Testis (tissue), 3 donors: ENCODE measurements around the gene NME7. TPM values are rescaled to one million over a fixed set of nuclear protein-coding genes. Genes with fewer than 3 reads are reported as not detected.

ENCODE experiments used
- DNase-seq: peaks from one replicate; pipeline ENCODE4 v3.0.0-alpha.2; 2019
- H3K27ac ChIP-seq, 2 donors: fragments of 200-600 bp; sonication (generic); one replicate each; pipeline ENCODE4 v1.5.1; 2019
- H3K27me3 ChIP-seq: fragments of 200-600 bp; sonication (generic); one replicate; pipeline ENCODE4 v1.5.1; 2019
- H3K36me3 ChIP-seq: fragments of 200-600 bp; sonication (generic); one replicate; pipeline ENCODE4 v1.5.1; 2017; ENCODE audit warnings: low read depth; ENCODE audit errors: missing control alignments
- H3K4me1 ChIP-seq: fragments of 200-600 bp; sonication (generic); one replicate; pipeline ENCODE4 v1.5.1; 2019
- H3K4me3 ChIP-seq, 2 donors: fragments of 200-600 bp; sonication (generic); one replicate each; pipeline ENCODE4 v1.5.1; 2017 to 2019
- H3K9me3 ChIP-seq: fragments of 200-600 bp; sonication (generic); one replicate; pipeline ENCODE4 v1.5.1; 2017
- CTCF ChIP-seq, 3 experiments: fragments of 450-650 bp in 2 of 3; fragments of 200-600 bp in 1 of 3; sonication (generic) in 1 of 3; IDR thresholded peaks; one replicate each; pipeline ENCODE4 v1.5.1; 2016 to 2019; ENCODE audit warnings: antibody characterized with exemption in 3 of 3, mild to moderate bottlenecking in 2 of 3, moderate library complexity in 1 of 3
- POLR2A ChIP-seq: fragments of 450-650 bp; IDR thresholded peaks from one replicate; pipeline ENCODE4 v1.6.1; 2017; ENCODE audit warnings: antibody characterized with exemption, mild to moderate bottlenecking, moderate library complexity
- WGBS, 2 donors: methylation state at CpG; one replicate each; pipeline ENCODE4 v1.1.5; 2018; 5-methylcytosine and 5-hydroxymethylcytosine counted together
- intact Hi-C: fragments of 100-400 bp; cut with DNase I; formaldehyde crosslinking; loops from one replicate; pipeline ENCODE4 v1.15.1; 2023; ENCODE audit warnings: low total_unique reads
- polyA plus RNA-seq: library from polyadenylated mRNA; stranded (reverse); fragments of 350-450 nt; fragmentation: Illumina TruSeq; extraction: RNeasy Lipid Tissue Mini Kit (QIAGEN cat#74804); gene quantifications from one replicate; pipeline ENCODE4 v1.2.3, GENCODE V29; 2014; ENCODE audit warnings: low read depth, low replicate concordance; ENCODE audit not compliant: insufficient read depth
- total RNA-seq, 2 donors: library from RNA; depleted of rRNA; stranded (reverse); fragments of >200 nt; gene quantifications; one replicate each; pipeline ENCODE4 v1.2.3, GENCODE V29; 2016

The NME7 gene
- total and polyA plus RNA-seq, 3 donors from 2014 or later, result 21.4 to 29.0 (median 24.0) TPM

DNA sequence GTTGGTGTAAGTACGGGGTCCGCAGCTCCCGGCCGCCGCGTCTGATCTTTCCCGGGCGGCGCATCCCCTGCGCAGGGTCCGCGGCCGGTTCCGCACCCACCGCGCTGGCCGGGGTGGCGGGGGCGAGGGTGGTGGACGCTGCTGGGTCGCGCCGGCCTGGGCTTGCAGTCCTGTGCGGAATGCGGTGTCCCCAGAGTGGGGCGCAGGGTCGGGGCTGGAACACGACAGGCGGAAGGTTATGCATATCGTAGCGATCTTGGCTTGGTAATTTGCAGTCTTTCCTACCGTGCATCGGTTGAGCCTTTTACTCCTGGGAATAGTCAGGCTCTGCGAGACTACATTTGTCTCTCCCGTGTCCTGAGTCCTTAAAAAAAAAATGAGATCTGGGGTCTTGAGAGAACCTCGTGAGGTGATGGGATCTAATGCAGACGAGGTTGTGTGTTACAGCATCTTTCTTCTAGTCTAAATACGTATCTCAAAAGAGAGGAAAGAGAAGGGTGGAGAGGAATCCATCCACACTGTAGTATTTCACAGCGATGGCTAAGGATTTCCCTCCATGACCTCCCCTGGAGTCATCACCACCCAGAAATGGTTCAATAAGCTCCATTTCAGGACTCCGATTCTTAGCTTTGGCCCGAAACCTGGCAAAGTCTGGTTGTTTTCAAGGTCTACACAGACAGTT is 260.5 kb downstream of the NME7 start:
- 1 to 3% methylated on average over 10 to 27 of the region's 41 CpGs for WGBS, 2 donors
- peak overlapping the region; percentile 95 to 99 for H3K4me3 ChIP-seq
- TF ChIP-seq POLR2A, result no peak
- no peak for TF ChIP-seq CTCF (IDR thresholded peaks at IDR 0.05)
- H3K4me1 ChIP-seq, result peaks cover 46% of the 10 kb centered on the region
- H3K36me3 ChIP-seq, result no peaks in the 10 kb centered on the region
- DNase-seq, result peak; percentile 25
- H3K27me3 ChIP-seq, result no peaks in the 10 kb centered on the region
- no peaks in the 10 kb centered on the region for H3K9me3 ChIP-seq
- intact Hi-C loops, result no loop called here
- peak overlapping the region; percentile 90 to 95 for H3K27ac ChIP-seq

GRCh38 chr1:169106095-169106920 is 261.3 kb downstream of the NME7 start, which contains the start of gene ATP1B1:
Gene ATP1B1 (plus strand): TSS chr1:169106690. CDS start chr1:169106830, 140 bp downstream.
- no peaks in the 10 kb centered on the region for H3K36me3 ChIP-seq
- H3K9me3 ChIP-seq, result no peaks in the 10 kb centered on the region
- peak; percentile 60 for TF ChIP-seq POLR2A
- peak; percentile 76 to 90 (median 77) for TF ChIP-seq CTCF (IDR thresholded peaks at IDR 0.05)
- H3K4me1 ChIP-seq, result peaks cover 38% of the 10 kb centered on the region
- no peaks in the 10 kb centered on the region for H3K27me3 ChIP-seq
- WGBS, 2 donors, result 1% methylated on average over 43 of the region's 100 CpGs; no CpG with 5 or more reads in 1 of the 2 donors
- intact Hi-C loops, result no loop called here
- DNase-seq, result peak; percentile 93
- peak within 1 kb of the TSS; percentile 90 to 95 for H3K27ac ChIP-seq
- peak within 1 kb of the TSS; percentile 95 to 99 for H3K4me3 ChIP-seq

DNA sequence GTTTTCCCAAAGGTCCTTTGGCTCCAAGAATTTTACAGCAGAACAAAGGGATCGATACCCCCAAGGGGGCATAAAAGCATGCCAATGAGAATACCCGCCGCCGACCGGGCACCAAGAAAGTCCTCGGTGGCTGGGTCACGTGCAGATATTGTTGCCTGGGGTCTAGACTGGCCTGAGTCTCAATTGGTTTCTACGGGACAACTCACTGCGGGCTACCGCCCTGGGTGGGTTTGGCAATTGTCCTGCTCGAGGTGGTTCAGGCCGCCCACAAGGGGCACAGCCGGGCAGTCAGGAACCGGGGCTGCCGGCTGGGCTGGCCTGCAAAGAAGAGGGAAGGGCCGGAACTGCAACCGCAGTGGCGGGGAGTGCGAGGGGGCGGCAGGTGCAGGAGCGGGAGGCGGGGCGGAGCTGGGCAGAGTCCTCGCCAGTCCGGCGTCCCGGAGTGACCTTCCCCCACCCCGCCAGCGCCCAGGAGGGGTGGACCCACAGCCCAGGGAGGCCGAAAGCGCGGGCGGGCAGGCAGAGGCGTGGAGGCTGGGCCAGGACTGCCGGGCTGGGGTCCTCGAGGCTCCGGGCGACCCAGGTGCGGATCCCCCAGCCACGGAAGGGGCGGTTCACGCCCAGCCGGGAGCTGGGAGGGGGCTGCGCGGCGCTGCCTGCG is 262.0 kb downstream of the NME7 start:
- Histone ChIP-seq H3K9me3 (no peaks in the 10 kb centered on the region), H3K27ac (peak overlapping the region; percentile 68 to 95), H3K4me3 (peak overlapping the region; percentile 95 to 99), H3K36me3 (no peaks in the 10 kb centered on the region), H3K27me3 (no peaks in the 10 kb centered on the region), H3K4me1 (peaks cover 34% of the 10 kb centered on the region)
- TF ChIP-seq CTCF (IDR thresholded peaks at IDR 0.05), result no peak
- no peak for TF ChIP-seq POLR2A
- intact Hi-C loops, result no loop called here
- DNase-seq, result peak; percentile 83
- 3 to 8% methylated on average over 9 to 46 of the region's 47 CpGs for WGBS, 2 donors

DNA sequence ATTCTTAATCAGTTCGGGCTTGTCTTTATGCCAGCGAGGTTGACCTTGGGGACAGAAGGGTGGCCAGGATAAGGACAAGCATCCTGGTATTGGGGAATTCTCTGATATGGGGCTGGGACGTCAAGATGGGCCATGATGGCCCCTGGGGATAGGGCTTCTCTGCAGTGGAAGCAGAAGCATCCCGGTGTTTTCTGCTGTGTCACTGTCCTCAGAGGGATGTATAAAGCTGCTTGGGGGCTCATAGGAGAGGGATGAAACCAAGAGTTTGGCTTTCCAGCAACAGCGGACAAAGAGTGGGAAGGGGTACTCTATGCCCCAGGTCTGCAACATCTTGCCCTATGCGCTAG is 262.5 kb downstream of the NME7 start:
- no peak for TF ChIP-seq POLR2A
- TF ChIP-seq CTCF (IDR thresholded peaks at IDR 0.05), result no peak
- peak; percentile 22 for DNase-seq
- 22 to 34% methylated on average over 5 to 6 of the region's 6 CpGs for WGBS, 2 donors

More for the DNA sequence above, 262.5 kb downstream of the NME7 start:
- H3K27me3 ChIP-seq, result no peaks in the 10 kb centered on the region
- H3K4me1 ChIP-seq, result peaks cover 29% of the 10 kb centered on the region
- intact Hi-C loops, result no loop called here
- no peaks in the 10 kb centered on the region for H3K36me3 ChIP-seq
- H3K4me3 ChIP-seq, result peak overlapping the region; percentile 95 to 99
- H3K9me3 ChIP-seq, result no peaks in the 10 kb centered on the region
- peak overlapping the region; percentile 68 to 95 for H3K27ac ChIP-seq
